ENCODE measurements around the gene DNM2.

DNA sequence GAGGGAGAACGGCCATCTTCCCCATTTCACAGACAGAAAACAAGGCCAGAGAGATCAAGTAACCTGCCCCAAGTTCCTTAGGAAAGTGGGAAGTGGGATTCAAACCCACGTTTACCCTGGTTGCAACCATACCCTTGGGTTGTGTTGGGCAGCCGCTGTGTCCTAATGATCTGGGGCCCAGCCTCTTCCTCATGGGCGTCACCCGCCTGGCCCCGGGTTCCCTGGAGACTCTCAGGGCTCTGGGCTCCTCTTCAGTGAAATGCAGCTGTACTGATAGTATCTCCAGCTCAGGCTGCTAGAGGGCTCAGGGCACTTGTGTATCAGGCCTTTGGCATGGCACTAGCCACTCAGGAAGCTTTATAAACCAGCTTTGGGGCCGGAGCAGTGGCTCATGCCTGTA is 108.4 kb downstream of the DNM2 start:
- TF ChIP-seq NFRKB (IDR thresholded peaks at IDR 0.05) (no peak), ELF4 (IDR thresholded peaks at IDR 0.05) (no peak), FOXM1 (IDR thresholded peaks at IDR 0.05; ENCODE audit: borderline replicate concordance) (no peak)

All from HEK293T (cell line).